Neural cell (in vitro differentiated cells): ENCODE data around the gene MSMB. TPM values are rescaled to one million over a fixed set of nuclear protein-coding genes. Genes with fewer than 3 reads are reported as not detected.

ENCODE experiments used
- H2AFZ ChIP-seq: fragments of 200-600, 300-800 bp; sonication (generic), shearing (Covaris generic); 2 replicates; pipeline ENCODE4 v1.6.0; 2014; ENCODE audit warnings: low read depth, mild to moderate bottlenecking, antibody characterized with exemption, low read length, moderate library complexity
- H3F3A ChIP-seq: fragments of 200-600 bp; shearing (Covaris generic); 2 replicates; pipeline ENCODE4 v1.6.1; 2016; ENCODE audit warnings: mild to moderate bottlenecking, moderate library complexity, mixed read lengths, antibody characterized with exemption, low read length; ENCODE audit not compliant: insufficient read depth, poor library complexity, severe bottlenecking
- H3K27ac ChIP-seq: fragments of 200-600, 300-800 bp; sonication (generic), shearing (Covaris generic); 2 replicates; pipeline ENCODE4 v1.5.1; 2014; ENCODE audit warnings: mild to moderate bottlenecking, low read length, moderate library complexity
- H3K27me3 ChIP-seq: fragments of 300-800, 200-600 bp; sonication (generic), shearing (Covaris generic); 2 replicates; pipeline ENCODE4 v1.6.0; 2014; ENCODE audit warnings: mild to moderate bottlenecking, low read depth, low read length, moderate library complexity; ENCODE audit not compliant: insufficient read depth
- H3K36me3 ChIP-seq: fragments of 300-800, 200-600 bp; sonication (generic), shearing (Covaris generic); 2 replicates; pipeline ENCODE4 v1.5.1; 2014; ENCODE audit warnings: mild to moderate bottlenecking, antibody characterized with exemption, low read length, moderate library complexity; ENCODE audit not compliant: insufficient read depth
- H3K4me2 ChIP-seq: fragments of 300-800, 200-600 bp; sonication (generic), shearing (Covaris generic); 2 replicates; pipeline ENCODE4 v1.6.0; 2014; ENCODE audit warnings: mild to moderate bottlenecking, low read length
- H3K4me3 ChIP-seq: fragments of 300-800, 200-600 bp; sonication (generic), shearing (Covaris generic); 2 replicates; pipeline ENCODE4 v1.5.1; 2014; ENCODE audit warnings: mild to moderate bottlenecking, low read length, moderate library complexity
- H3K79me2 ChIP-seq: fragments of 200-600 bp; shearing (Covaris generic); replicated peaks from 2 replicates; pipeline ENCODE4 v1.6.0; 2014; ENCODE audit warnings: mild to moderate bottlenecking, low read length, moderate library complexity; ENCODE audit not compliant: insufficient read depth
- H3K9ac ChIP-seq: fragments of 300-800, 200-600 bp; sonication (generic), shearing (Covaris generic); 2 replicates; pipeline ENCODE4 v1.6.1; 2016; ENCODE audit warnings: mild to moderate bottlenecking, low read length, mixed read lengths
- H3K9me2 ChIP-seq: fragments of 200-600 bp; shearing (Covaris generic); 2 replicates; pipeline ENCODE4 v1.6.1; 2016; ENCODE audit warnings: mild to moderate bottlenecking, low read length, mixed read lengths; ENCODE audit not compliant: insufficient read depth
- H3K9me3 ChIP-seq: fragments of 200-600, 300-800 bp; sonication (generic), shearing (Covaris generic); 2 replicates; pipeline ENCODE4 v1.6.1; 2016; ENCODE audit warnings: mild to moderate bottlenecking, mixed run types, low read length, moderate library complexity, mixed read lengths
- H4K20me1 ChIP-seq: fragments of 200-600 bp; shearing (Covaris generic); 2 replicates; pipeline ENCODE4 v1.6.1; 2016; ENCODE audit warnings: mild to moderate bottlenecking, mixed run types; ENCODE audit not compliant: insufficient read depth
- EP300 ChIP-seq: fragments of 450-650 bp; conservative IDR thresholded peaks from 2 replicates; pipeline ENCODE4 v1.6.1; 2014; ENCODE audit warnings: antibody characterized with exemption, mild to moderate bottlenecking, moderate library complexity; ENCODE audit not compliant: poor library complexity, severe bottlenecking
- EZH2 ChIP-seq: fragments of 200-600, 300-800 bp; shearing (Covaris generic), sonication (generic); IDR thresholded peaks from 2 replicates; pipeline ENCODE4 v1.6.1; 2014; ENCODE audit warnings: antibody characterized with exemption, low read length, borderline replicate concordance, mild to moderate bottlenecking; ENCODE audit not compliant: insufficient read depth, poor library complexity, severe bottlenecking
- MXI1 ChIP-seq: fragments of 450-650 bp; conservative IDR thresholded peaks from 2 replicates; pipeline ENCODE4 v1.6.1; 2014; ENCODE audit warnings: antibody characterized with exemption, mild to moderate bottlenecking; ENCODE audit not compliant: poor library complexity, severe bottlenecking
- POLR2AphosphoS5 ChIP-seq: IDR thresholded peaks from 2 replicates; pipeline ENCODE4 v1.6.1; 2012
- RAD21 ChIP-seq: fragments of 450-650 bp; conservative IDR thresholded peaks from 2 replicates; pipeline ENCODE4 v1.6.1; 2014; ENCODE audit warnings: antibody characterized with exemption, mild to moderate bottlenecking, moderate library complexity
- SMC3 ChIP-seq: fragments of 450-650 bp; conservative IDR thresholded peaks from 2 replicates; pipeline ENCODE4 v1.6.1; 2014; ENCODE audit warnings: antibody characterized with exemption, mild to moderate bottlenecking, moderate library complexity; ENCODE audit not compliant: poor library complexity
- TAF1 ChIP-seq: IDR thresholded peaks from 2 replicates; pipeline ENCODE4 v1.6.1; 2012; ENCODE audit warnings: low read depth
- polyA plus RNA-seq: library from polyadenylated mRNA; depleted of rRNA; stranded (reverse); fragments of >200 nt; gene quantifications from 2 replicates; pipeline ENCODE4 v1.2.3, GENCODE V29; 2014
- TF ChIP-seq, protein P1 (sequence below): IDR thresholded peaks from 2 replicates; pipeline ENCODE4 v1.6.1; 2012; ENCODE audit warnings: borderline replicate concordance
- TF ChIP-seq, protein P2 (sequence below): fragments of 450-650 bp; IDR thresholded peaks from 2 replicates; pipeline ENCODE4 v1.5.1; 2014; ENCODE audit warnings: antibody characterized with exemption, mild to moderate bottlenecking, moderate library complexity; ENCODE audit not compliant: poor library complexity, severe bottlenecking

MSMB gene
- polyA plus RNA-seq, 1 donor from 2014 or later = not detected

- no peak overlapping the region for H3K4me3 ChIP-seq
- H3K9me3 ChIP-seq = no peaks in the 10 kb centered on the region
- no peak overlapping the region for H3K9ac ChIP-seq
- TF ChIP-seq, protein P1, sequence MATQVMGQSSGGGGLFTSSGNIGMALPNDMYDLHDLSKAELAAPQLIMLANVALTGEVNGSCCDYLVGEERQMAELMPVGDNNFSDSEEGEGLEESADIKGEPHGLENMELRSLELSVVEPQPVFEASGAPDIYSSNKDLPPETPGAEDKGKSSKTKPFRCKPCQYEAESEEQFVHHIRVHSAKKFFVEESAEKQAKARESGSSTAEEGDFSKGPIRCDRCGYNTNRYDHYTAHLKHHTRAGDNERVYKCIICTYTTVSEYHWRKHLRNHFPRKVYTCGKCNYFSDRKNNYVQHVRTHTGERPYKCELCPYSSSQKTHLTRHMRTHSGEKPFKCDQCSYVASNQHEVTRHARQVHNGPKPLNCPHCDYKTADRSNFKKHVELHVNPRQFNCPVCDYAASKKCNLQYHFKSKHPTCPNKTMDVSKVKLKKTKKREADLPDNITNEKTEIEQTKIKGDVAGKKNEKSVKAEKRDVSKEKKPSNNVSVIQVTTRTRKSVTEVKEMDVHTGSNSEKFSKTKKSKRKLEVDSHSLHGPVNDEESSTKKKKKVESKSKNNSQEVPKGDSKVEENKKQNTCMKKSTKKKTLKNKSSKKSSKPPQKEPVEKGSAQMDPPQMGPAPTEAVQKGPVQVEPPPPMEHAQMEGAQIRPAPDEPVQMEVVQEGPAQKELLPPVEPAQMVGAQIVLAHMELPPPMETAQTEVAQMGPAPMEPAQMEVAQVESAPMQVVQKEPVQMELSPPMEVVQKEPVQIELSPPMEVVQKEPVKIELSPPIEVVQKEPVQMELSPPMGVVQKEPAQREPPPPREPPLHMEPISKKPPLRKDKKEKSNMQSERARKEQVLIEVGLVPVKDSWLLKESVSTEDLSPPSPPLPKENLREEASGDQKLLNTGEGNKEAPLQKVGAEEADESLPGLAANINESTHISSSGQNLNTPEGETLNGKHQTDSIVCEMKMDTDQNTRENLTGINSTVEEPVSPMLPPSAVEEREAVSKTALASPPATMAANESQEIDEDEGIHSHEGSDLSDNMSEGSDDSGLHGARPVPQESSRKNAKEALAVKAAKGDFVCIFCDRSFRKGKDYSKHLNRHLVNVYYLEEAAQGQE = no peak
- TF ChIP-seq, protein P2, sequence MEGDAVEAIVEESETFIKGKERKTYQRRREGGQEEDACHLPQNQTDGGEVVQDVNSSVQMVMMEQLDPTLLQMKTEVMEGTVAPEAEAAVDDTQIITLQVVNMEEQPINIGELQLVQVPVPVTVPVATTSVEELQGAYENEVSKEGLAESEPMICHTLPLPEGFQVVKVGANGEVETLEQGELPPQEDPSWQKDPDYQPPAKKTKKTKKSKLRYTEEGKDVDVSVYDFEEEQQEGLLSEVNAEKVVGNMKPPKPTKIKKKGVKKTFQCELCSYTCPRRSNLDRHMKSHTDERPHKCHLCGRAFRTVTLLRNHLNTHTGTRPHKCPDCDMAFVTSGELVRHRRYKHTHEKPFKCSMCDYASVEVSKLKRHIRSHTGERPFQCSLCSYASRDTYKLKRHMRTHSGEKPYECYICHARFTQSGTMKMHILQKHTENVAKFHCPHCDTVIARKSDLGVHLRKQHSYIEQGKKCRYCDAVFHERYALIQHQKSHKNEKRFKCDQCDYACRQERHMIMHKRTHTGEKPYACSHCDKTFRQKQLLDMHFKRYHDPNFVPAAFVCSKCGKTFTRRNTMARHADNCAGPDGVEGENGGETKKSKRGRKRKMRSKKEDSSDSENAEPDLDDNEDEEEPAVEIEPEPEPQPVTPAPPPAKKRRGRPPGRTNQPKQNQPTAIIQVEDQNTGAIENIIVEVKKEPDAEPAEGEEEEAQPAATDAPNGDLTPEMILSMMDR = no peak
- TF ChIP-seq MXI1 (no peak), TAF1 (no peak), POLR2AphosphoS5 (no peak), EP300 (no peak), SMC3 (no peak), EZH2 (no peak), RAD21 (no peak)
- H3K27ac ChIP-seq = no peak overlapping the region
- H2AFZ ChIP-seq = no peak overlapping the region
- no peaks in the 10 kb centered on the region for H3K27me3 ChIP-seq
- peaks cover 5% of the 10 kb centered on the region for H3K36me3 ChIP-seq
- H3K79me2 ChIP-seq = peaks cover 35% of the 10 kb centered on the region
- no peaks in the 10 kb centered on the region for H3K9me2 ChIP-seq
- H3F3A ChIP-seq = no peaks in the 10 kb centered on the region
- no peak overlapping the region for H3K4me2 ChIP-seq
- peaks cover 4% of the 10 kb centered on the region for H4K20me1 ChIP-seq
Measured at GRCh38 chr10:46014683-46015405, 31.2 kb downstream of the MSMB start.

DNA sequence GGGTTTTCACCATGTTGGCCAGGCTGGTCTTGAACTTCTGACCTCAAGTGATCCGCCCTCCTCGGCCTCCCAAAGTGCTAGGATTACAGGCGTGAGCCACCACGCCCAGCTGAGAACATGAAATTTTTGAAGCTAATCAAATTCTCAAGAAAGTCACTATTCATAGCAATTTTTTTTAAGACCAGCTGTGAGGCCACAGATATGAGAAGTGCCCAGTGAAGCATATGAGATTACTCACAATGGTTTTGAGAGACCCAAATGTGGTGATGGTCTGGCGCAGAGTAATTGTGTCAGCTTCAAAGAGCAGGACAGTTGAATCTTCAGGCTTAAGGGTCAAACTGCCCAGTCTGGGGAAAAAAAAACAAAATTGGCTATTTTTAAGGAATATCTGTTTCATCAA, 31.9 kb downstream of the MSMB start:
- H4K20me1 ChIP-seq = peaks cover 4% of the 10 kb centered on the region
- H3K27ac ChIP-seq = no peak overlapping the region
- H3K27me3 ChIP-seq = no peaks in the 10 kb centered on the region
- H3K36me3 ChIP-seq = peaks cover 5% of the 10 kb centered on the region
- H2AFZ ChIP-seq = no peak overlapping the region
- H3K79me2 ChIP-seq = peaks cover 31% of the 10 kb centered on the region
- H3F3A ChIP-seq = no peaks in the 10 kb centered on the region
- H3K9ac ChIP-seq = no peak overlapping the region
- no peaks in the 10 kb centered on the region for H3K9me2 ChIP-seq
- no peaks in the 10 kb centered on the region for H3K9me3 ChIP-seq
- no peak overlapping the region for H3K4me3 ChIP-seq
- no peak overlapping the region for H3K4me2 ChIP-seq
- TF ChIP-seq SMC3 (no peak), MXI1 (no peak), EP300 (no peak), TAF1 (no peak), EZH2 (no peak), POLR2AphosphoS5 (no peak)
- TF ChIP-seq, protein P1 = no peak
- TF ChIP-seq, protein P2 = no peak
